Measurements from ENCODE around the gene METTL8.
"Not testable (repeated sequence)": the region's sequence is repeated elsewhere in the genome, so short reads cannot be mapped to it uniquely, and the experiment has no call there.

METTL8 gene

GRCh38 chr2:171341394-171342066 is 92.3 kb downstream of the METTL8 start:
- DNase-seq: no peak

DNA sequence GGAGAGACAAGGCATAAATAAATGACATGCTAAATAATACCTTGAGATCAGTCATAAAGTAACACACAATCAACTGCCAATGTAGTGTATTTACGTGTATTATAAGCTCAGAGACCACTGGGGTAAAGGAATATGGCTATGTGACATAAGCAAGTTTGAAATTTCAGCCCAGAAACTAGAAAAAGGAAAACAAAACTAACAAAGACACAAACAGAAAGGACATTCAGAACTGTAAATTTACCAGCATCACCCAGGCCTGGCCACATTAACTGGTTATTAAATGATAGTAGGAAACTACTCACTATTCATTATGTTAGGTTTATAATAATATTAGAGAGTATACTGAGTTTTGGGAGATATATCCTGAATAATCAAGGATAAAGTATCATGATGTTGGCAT is 98.8 kb downstream of the METTL8 start:
- no peak for DNase-seq

GRCh38 chr2:171334171-171334570 is 99.6 kb downstream of the METTL8 start:
- no peak for DNase-seq

GRCh38 chr2:171330155-171330956 is 103.4 kb downstream of the METTL8 start:
- no peak for DNase-seq

DNA sequence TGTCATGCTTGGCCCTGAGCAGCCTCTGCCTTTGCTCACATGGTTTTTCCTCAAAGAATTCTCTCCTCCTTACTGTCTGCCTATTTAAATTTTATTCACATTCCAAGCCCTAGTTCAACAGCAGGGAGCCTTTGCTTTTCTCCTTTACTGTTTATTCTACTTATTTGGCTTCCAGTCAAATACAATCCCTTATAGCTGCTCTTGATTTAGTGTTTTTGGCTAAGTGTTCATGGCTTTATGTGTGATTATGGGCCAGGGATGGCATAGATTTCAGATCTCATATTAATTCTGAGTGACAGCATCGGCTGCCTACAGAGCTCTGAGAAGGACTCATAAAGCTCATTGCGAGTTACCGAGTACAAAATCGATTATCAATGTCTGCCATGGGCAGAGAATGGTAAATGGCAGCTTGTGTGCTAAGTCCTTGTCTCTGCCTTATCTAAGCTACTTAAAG is 106.7 kb downstream of the METTL8 start:
- DNase-seq: no peak

DNA sequence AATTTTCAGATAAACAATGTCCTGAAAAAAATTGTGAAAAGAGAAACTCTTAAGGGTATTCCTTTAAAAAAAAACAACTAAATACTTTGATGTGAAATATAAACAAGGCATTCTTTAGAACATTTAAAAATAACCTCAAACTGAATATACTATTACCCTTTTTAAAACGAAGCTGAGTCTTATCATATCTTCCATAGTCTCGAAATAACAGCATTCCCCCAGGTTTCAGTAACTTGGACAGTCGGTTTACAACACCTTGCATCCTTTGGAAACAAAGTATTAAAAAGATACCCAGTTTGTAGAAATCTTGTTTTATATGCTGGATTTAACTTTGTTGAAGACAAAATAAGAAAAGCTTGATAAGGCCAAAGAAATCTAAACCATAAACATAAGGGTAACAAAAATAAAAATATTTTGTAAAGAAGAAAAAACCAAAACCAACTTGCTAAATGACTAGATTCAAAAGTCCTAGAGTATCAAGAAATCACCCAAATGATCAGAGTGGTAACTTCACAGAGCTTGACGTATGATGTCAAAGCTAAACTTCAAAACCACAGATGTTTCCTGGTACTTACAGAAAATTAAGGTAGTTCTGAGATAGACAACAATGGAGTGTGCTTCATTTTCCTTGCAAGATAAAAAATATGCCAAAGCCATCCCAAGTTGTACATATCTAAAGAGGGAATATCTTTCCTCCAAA is 107.8 kb downstream of the METTL8 start:
- no peak for DNase-seq

- DNase-seq: no peak
Measured at GRCh38 chr2:171323971-171324528, 109.7 kb downstream of the METTL8 start.

DNA sequence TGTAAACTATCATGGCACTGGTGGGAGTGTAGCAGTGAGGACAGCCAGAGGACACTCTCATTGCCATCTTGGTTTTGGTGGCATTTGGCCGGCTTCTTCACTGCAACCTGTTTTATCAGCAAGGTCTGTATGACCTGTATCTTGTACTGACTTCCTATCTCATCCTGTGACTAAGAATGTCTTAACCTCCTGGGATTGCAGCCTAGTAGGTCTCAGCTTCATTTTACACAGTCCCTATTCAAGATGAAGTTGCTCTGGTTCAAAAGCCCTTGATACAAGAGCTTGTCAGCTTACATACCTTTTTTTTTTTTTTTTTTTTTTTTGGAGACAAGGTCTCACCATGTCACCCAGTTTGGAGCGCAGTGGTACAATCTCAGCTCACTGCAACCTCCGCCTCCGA is 110.9 kb downstream of the METTL8 start:
- DNase-seq: no peak

GRCh38 chr2:171320731-171321130 is 113.1 kb downstream of the METTL8 start:
- no peak for DNase-seq

DNA sequence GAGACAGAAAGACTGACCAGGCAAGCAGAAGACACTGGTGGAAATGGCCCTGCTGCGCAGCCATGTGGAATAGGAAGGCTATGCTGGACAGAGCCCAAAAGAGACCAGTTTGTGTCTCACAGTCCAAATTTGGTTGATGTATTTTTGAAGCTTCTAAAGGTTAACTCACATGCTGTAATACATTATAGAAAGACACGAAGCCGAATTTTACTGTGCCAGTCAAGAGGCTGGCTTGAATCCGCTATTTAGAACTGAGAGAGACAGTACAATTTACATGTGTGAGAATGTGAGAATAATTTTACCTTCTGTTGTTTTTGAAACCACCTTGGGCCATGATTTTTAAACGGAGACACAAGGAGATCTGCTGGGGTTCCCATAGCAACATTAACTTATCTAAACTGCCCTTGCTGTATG is 113.6 kb downstream of the METTL8 start:
- no peak for DNase-seq

DNA sequence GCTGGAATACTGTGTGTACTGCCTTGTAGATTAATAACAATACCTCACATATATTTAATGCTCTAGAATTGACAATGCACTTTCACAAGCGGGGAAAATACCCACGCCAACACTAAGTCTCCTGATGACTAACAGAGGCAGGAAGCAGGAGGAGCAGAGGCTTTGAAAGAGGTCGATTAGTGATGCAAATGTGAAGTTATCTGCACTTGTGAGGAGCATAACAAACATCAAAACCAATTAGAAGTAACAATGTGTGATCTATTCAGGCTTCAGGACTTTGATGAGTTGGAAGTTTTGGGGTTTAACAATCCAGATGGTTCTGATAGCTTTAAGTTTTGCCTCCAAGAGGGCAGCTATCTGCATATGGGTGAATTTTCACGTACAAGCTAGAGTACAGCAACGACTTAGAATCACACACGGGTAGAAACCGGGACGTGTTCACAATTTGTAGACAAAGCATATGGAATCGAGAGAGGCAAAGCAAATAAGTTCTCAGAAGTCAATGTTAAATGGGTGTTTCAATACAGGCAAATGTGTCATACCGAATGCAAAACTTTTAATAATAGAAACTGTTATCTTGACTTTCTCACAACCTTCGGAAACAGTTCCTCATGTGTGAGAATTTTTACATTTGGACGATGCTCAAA is 114.5 kb downstream of the METTL8 start:
- DNase-seq: no peak

DNA sequence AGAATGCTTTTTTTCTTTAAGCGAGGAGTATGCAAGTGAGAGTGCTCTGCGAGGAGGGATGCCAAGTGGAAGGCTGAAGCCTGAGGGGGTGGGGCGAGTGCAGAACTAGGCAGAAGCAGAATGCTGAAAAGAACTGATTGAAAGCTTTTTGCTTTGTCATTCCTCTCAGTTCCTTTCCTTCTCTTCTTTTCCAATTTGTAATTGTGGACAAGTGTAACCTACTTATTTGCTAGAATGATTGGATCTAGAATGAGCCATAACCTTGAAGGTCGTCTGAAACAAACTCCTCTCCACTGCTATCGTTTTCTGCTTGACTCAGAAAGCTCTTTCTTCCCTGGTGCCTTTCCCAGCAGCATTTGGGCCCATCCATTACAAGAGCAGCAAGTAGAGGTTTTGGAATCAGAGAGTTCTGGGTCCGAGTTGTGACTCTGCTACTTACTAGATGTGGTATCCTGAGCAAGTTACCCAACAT is 115.3 kb downstream of the METTL8 start:
- no peak for DNase-seq

GRCh38 chr2:171317492-171318125 is 116.2 kb downstream of the METTL8 start:
- DNase-seq: no peak

DNA sequence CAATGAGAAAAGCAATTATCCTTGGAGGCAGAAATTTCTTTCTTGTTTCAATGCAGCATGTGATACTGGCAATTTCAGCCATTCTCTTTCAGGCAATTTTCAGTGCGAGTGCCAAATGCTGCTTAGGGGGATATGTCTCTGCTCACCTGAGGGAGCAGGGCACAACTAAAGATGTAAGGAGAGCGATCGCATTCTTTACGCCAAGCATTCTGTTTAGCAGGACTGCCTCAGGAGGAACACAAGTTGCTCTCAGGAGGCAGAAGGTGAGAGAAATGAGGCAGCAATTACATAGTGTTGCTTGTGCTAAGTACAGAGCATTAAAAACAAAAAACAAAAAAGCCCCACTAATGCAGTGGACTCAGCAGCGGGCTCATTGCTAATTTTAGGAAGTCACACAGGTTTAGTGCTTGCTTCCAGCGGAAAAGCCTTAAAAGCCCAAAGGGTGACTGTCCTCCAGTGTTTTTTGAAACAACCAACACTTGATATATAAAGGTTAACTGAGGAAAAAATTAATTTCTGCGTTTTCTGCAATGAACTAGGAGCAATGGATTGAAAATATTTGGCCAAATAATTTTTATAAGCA is 116.9 kb downstream of the METTL8 start:
- no peak for DNase-seq

- no peak for DNase-seq
Measured at GRCh38 chr2:171316220-171316619, 117.6 kb downstream of the METTL8 start.

DNA sequence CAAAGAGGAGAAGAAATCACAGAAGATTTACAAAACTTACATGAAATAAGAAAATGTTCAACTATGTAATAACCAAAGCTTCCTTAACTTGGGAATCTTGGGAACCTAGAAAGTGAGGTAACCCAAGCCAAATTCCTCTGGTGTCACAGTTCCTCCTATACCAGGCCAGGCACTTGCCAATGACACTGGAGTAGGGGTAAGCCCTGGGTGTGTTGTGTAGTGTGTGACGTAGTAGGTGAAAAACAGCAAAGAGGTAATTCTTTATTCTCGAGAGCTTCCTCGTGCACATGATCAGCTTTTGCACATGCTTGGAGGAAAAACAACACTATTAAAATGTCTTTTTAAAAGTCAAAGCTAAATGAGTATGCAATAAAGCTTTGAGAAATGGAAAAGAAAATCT is 118.0 kb downstream of the METTL8 start:
- no peak for DNase-seq

- not testable (repeated sequence) for DNase-seq
Measured at GRCh38 chr2:171312182-171312581, 121.6 kb downstream of the METTL8 start.

- DNase-seq: not testable (repeated sequence)
Measured at GRCh38 chr2:171311589-171311988, 122.2 kb downstream of the METTL8 start.

GRCh38 chr2:171310889-171311288 is 122.9 kb downstream of the METTL8 start:
- no peak for DNase-seq

GRCh38 chr2:171309455-171310286 is 124.1 kb downstream of the METTL8 start:
- DNase-seq: peak; percentile 20

Measured in NCI-H1092 treated with DMSO at 0.1 percent for 48 hours (cell line).